SH-SY5Y (cell line): Measurements from ENCODE around the gene MAN1A1.

ENCODE experiments used
- GATA2 ChIP-seq: IDR thresholded peaks from 2 replicates; pipeline ENCODE4 v1.6.1; 2011; ENCODE audit warnings: mild to moderate bottlenecking, low read depth, low read length
- GATA3 ChIP-seq: IDR thresholded peaks from 2 replicates; pipeline ENCODE4 v1.6.1; 2011; ENCODE audit warnings: low read depth, mild to moderate bottlenecking, low read length, moderate library complexity

DNA sequence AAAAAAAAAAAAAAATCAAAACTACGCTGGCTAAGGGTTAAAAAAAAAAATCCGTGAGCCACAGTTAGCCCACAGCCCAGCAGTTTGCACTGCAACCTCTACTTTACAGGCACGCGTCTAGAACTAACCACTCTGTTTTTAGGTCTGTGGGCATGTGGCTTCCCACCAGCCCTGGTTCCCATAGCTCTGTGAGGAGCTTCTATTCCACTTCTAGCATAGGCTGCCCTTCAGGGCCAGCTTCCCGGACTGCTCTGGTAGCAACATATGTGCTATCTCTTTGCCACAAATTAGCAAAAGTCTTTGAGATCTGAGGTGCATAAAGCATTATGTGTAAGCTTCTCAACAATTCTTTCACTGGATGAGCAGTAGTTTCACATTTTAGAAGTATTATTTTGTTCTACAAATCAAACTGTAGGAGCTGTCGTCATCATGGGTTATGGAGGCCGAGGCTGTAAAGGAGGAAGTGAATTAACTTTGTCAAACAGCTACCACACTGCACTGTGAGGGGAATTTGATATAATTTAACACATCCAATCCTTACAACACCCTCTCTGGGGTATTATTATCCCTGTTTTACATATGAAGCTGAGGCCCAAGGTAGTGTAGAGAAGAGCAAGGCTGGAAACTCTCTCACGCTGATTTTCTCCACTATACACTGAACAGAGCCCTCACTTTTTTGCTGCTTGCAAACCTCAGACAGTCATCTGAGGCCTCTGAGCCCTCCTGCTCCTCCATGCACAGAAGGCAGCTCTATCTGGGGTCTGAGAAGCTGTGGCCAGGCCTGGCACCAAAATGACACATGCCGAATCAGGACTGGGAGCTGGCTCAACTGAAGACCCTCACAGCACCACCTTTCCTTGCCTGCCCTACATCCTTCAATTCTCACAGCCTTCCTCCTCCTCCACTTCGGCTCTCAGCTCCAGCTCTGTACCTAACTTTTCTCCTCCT, 35.4 kb downstream of the MAN1A1 start:
- TF ChIP-seq GATA2 (no peak), GATA3 (no peak)
